Lower leg skin (tissue), 3 donors: ENCODE measurements around the gene HYLS1.

Experiments
- POLR2A ChIP-seq, 2 donors: fragments of 450-650 bp; IDR thresholded peaks; one replicate each; pipeline ENCODE4 v1.6.1; 2016 to 2017; ENCODE audit warnings: antibody characterized with exemption in 2 of 2, mild to moderate bottlenecking in 1 of 2, moderate library complexity in 1 of 2
- TF ChIP-seq, protein P1 (sequence below), 3 donors: fragments of 450-650 bp; IDR thresholded peaks; one replicate each; pipeline ENCODE4 v1.5.1; 2016; ENCODE audit warnings: antibody characterized with exemption in 3 of 3, mild to moderate bottlenecking in 3 of 3, moderate library complexity in 2 of 3

DNA sequence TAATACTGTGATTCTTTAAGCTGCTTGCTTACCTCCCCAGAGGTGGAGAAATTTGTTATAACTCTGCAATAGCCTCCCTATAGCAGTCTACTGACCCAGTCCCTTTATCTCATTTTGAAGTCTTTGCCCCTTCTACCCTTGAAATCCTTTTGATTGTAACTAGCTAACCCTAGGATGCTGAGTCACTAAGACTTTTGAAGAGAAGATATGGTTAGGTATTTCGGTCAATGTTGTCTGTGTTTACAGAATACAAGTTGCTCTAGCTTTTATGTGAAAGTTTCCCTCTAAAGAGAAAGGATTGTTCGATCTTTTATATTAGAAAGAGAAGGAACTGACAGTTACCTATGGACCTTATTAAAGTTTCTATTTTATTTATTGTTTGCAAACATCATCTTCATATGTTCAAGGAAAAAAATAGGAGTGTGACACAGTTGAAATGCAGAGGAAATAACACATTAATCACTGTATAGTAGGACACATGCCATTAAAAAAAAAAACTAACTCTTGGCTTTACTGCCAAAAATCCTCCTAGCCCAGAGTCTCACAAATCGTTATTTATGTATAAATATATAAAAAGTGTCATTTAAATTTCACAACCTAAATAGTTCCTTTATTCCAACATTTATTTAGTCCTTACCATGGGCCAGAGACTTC is 3.1 kb downstream of the HYLS1 start:
- TF ChIP-seq POLR2A (IDR thresholded peaks at IDR 0.05), result no peak
- TF ChIP-seq, protein P1, sequence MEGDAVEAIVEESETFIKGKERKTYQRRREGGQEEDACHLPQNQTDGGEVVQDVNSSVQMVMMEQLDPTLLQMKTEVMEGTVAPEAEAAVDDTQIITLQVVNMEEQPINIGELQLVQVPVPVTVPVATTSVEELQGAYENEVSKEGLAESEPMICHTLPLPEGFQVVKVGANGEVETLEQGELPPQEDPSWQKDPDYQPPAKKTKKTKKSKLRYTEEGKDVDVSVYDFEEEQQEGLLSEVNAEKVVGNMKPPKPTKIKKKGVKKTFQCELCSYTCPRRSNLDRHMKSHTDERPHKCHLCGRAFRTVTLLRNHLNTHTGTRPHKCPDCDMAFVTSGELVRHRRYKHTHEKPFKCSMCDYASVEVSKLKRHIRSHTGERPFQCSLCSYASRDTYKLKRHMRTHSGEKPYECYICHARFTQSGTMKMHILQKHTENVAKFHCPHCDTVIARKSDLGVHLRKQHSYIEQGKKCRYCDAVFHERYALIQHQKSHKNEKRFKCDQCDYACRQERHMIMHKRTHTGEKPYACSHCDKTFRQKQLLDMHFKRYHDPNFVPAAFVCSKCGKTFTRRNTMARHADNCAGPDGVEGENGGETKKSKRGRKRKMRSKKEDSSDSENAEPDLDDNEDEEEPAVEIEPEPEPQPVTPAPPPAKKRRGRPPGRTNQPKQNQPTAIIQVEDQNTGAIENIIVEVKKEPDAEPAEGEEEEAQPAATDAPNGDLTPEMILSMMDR (IDR thresholded peaks at IDR 0.05), result no peak
